Globus pallidus (tissue), 1 donor: ENCODE measurements around the gene PROCA1.
"Not testable (repeated sequence)": the region's sequence is repeated elsewhere in the genome, so short reads cannot be mapped to it uniquely, and the experiment has no call there.

ENCODE experiments used
- DNase-seq: peaks from one replicate; pipeline ENCODE4 v3.0.0-alpha.2; 2015; ENCODE audit warnings: low spot score

PROCA1 gene

DNA sequence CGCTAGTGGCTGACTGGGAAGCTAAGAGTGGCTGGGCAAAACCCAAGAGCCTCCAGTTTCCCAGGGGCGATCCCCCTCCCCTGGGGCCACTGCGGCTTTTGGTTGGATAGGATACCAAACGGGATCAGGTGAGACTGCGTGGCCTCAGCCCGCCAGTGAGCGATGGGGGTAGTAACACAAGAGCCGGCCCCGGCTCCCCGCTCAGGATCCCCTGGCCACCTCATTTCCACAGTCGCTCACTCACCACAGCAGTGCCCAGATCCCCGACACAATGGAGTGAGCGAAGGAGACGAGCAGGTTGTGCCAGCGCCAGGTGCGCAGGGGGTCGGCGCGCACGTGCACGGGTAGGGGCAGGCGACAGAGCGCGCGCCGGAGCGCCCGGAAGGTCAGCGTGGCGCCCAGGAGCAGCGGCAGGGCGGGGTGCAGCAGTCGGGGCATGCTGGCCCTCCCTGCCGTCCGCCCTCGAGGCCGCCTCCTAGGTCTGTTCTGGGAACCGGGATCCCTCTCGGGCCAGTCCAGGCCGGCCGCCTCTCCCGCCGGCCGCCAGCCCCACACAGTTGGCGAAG lies 14.1 kb upstream of the PROCA1 start:
- no peak for DNase-seq

GRCh38 chr17:28725166-28725659 lies 13.5 kb upstream of the PROCA1 start:
- no peak for DNase-seq

DNA sequence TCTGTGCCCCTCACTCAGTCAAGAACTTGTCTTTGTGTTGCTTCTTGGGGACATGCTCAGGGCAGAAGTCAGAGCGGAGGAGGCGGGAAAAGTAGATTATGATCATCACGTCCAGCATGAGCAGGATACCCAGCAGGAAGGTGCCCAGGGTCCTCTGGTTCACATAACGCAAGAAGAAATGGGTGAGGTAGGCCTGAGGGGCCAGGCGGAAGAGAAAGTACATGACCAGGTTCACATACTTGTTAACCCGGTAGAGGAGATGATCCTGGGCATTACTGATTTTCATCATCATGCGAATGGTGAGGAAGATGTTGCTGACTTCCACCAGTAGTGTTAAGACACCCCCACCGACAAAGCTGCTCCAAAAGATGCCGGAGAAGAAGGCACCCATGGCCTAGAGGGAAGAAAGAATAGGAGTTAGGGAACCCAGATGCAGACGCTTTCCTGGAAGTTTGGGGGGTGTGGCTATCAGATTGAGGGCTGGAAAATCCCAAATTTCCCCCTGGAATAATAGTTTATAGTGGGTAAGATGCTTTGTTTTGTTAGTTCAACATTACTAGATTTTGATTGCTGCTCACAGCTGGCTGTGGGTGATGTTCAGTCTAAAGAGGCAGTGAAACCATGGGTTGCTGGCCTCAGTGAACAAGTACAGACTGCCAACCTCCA lies 12.9 kb upstream of the PROCA1 start:
- DNase-seq: no peak

- DNase-seq: not testable (repeated sequence)
Observed at GRCh38 chr17:28723836-28724499, 12.3 kb upstream of the PROCA1 start.

DNA sequence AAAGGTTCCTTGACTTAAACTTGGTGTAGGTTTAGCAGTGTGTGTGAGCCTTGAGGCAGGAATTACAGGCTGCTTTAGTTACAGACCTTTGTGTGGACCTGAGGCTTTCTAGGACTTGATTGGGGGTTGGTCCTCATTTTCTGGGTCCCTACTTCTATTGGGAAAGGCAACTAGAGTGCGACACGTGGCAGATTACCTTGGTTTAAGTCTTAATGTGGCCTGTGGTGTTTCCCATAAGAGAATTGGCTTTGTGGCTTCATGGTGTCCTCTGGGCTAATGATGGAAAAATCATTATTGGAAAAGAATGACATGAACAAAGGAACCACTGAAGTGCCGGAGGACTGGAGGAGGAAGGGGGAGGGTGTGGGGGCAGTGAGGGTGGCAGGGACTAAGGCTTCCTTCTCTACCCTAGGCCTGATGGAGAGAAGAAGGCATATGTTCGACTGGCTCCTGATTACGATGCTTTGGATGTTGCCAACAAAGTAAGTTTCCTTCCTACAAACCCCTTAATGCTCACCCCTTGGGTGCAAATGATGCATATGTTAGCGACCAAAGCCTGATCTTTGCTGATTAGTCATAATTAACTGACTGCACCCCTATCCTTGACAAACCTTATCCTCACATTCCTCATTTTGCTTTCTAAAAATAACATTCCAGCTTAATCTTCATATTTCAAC lies 11.6 kb upstream of the PROCA1 start:
- DNase-seq: no peak

DNA sequence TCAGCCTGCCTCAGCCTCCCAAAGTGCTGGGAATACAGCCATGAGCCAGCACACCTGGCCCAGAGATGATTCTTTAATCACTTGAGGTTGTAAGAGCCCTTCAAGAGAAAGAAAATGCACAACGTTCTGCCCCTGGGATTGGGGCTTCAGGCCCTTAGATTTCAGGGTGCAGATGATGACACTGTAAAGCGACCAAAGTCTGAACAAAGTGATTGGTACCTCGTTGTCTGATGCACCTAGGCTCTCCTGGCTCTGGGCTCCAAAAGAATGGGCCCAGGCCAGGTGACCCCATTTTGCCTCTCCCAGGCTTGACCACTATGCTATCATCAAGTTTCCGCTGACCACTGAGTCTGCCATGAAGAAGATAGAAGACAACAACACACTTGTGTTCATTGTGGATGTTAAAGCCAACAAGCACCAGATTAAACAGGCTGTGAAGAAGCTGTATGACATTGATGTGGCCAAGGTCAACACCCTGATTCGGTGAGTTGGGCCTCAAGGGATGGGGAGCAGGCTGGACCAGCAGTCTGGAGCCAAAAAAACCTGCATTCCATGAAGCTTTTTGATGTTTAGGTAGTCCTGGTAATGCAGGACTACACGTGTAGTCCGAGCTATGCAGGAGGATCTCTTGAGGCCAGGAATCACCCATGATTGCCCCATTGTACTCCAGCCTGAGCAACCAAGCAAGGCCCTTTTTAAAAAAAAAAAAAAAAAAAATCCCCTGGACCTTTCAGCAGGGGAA lies 10.9 kb upstream of the PROCA1 start:
- DNase-seq: no peak

DNA sequence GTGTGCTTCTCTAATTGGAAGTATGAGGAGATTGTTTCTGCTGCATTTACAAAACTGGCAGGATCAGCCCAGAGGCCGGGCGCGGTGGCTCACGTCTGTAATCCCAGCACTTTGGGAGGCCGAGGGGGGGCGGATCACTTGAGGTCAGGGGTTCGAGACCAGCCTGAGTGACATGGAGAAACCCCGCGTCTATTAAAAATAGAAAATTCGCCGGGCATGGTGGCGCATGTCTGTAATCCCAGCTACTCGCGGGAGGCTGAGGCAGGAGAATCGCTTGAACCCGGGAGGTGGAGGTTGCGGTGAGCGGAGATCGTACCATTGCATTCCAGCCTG lies 9.3 kb upstream of the PROCA1 start:
- DNase-seq: not testable (repeated sequence)

GRCh38 chr17:28720247-28720996 lies 8.7 kb upstream of the PROCA1 start:
- no peak for DNase-seq

- no peak for DNase-seq
Observed at GRCh38 chr17:28719021-28719433, 7.3 kb upstream of the PROCA1 start.

- no peak for DNase-seq
Observed at GRCh38 chr17:28718333-28719020, 6.8 kb upstream of the PROCA1 start.

DNA sequence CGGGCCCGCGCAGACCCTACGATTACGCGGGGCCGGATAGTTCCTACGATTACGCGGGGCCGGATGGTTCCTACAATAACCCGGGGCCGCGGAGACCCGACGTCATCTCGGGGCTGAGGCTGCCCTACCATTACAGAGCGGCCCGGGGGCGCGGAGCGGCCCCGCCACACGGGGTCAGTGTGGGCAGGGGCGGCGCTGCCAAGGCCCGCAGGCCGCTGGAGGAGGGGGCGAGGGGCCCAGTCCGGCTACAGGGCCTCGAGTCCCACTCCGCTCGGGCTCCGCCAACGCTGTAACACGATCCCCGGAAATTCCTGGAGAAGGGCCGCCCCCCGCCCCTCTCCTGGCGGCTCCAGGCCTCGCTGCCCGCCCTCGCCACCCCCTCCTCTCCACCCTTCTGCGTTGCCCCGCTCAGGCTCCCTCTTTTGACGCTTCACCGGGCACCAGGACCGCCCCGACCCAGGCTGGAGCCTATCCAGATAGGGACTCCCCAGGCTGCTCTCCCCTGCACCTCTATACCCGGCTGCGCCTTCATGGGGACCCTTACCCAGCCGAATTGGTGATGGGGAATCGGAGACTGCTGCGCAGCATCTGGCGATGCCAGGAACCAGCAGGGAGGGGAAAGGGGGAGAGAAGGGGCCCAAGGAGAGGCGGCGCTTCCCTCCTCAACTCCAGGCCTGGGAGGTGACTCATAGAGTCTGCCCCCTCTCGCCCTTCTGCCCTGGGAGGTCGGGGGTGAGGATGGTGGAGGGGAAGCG lies 6.1 kb upstream of the PROCA1 start, which contains the start of gene RAB34:
Gene RAB34, minus strand, starts transcription at position 291 of the 755 bp plus-strand sequence. CDS start 602 bp downstream, outside the sequence.
- DNase-seq: no peak

DNA sequence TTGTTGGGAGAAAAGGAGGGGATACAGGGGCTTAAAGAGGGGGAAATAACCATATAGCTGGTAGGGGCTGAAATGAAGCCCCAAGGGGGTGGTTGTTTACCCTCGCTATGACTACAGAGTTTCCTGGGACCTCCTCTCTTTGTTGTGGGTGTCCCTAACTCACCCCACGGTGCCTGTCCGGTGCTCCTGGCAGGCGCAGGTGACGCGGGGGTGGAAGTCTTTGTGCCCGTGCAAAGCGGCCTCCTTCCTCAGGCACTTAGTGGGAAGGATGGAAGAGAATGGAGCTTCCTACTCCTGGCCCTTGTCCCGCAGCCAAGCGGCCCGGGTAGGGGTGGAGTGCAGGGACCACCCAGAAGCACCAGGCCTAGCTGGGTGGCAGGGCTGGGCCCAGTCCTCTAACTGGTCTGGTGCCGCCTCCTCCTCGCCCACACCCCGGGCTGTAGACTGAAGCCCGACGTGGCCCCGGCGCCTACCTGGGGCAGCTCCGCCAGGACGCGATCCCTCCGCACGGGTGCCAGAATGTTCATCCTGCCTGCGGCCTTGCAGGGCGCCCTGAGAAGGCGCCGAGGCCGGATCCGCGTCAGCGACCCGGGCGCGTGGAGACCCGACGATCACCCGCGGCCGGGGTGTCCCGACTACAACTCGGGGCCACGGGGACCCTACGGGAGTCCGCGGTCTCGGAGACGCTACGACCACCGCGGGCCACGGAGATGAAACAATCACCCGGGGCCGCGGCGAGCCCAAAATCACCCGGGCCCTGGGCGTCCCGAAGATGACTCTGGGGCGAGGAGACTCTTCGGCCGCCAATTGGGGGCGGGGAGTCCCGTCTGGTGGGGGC lies 5.3 kb upstream of the PROCA1 start:
- DNase-seq: no peak

- DNase-seq: no peak
Observed at GRCh38 chr17:28715217-28715616, 3.5 kb upstream of the PROCA1 start.

DNA sequence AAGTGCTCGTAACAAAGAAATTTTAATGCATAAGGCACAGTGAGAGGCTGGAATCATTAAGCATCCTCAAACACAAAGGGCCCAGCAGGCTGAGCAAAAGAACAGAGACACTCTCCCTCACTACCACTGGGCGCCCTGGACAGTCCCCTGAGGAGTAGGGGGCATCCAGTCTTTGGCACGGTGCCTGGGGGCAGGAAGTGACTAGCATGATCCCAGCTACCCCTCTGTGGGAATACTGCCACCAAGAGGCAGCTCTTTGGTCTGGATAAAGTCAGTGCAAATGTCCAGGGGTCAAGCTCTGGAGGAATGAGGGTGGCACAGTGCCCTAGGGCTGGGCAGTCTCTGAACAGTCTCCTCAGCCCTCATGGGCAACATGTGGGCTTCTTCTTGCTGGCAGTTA lies 2.6 kb upstream of the PROCA1 start:
- DNase-seq: no peak

DNA sequence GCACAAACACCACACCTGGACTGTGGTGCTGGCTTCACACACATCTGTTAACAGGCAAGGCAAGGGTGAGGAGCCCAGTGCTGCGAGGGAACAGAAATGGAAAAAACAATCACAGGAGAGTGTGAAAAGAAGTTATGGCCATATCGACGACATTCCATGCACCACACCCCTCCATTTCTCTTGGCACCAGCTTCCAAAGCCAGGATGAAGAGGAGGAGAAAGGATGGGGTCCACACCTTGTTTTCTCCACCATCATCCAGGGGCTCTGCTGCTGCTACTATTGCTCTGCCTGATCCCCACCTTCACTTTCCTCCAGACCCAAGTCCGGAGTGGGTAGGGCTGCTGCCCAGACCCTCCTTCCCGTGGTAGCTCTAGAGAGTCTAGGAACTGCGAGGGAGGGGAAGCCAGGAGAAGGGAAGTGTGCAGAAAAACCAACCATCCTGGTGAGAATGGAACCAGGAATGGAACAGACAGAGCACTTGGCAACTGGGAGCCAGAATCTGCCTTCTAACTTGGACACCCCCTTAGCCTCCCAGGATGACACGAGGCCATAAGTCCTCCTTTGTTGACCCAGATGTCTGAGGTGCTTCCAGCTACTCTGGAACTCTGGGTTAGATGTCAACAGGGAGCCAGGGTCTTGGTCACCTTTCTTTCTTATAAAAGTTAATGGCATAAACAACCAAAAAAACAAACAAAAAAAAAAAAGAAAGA lies 1.2 kb upstream of the PROCA1 start:
- no peak for DNase-seq

GRCh38 chr17:28712032-28712704 lies 480 bp upstream of the PROCA1 start:
- no peak for DNase-seq

- peak; percentile 80 for DNase-seq
Observed at GRCh38 chr17:28710861-28711722, 596 bp downstream of the PROCA1 start.
